Thoracic aorta (tissue), 2 donors: ENCODE data around the gene MED31. TPM values are rescaled to one million over a fixed set of nuclear protein-coding genes. Genes with fewer than 3 reads are reported as not detected.

Experiments used
- ATAC-seq: fragments of 150-250 bp; one replicate; pipeline ENCODE4 v1.8.0; 2017; ENCODE audit warnings: low read depth; ENCODE audit not compliant: insufficient number of reproducible peaks, low FRiP score
- DNase-seq: peaks from one replicate; pipeline ENCODE4 v3.0.0-alpha.2; 2020; ENCODE audit warnings: low spot score
- H3K27ac ChIP-seq, 2 donors: fragments of 200-600 bp; sonication (generic); 1 replicate in 1 of 2; 2 replicates in 1 of 2; pipeline ENCODE4 v1.5.1; 2016; ENCODE audit warnings: mild to moderate bottlenecking in 2 of 2, moderate library complexity in 2 of 2
- H3K27me3 ChIP-seq: fragments of 200-600 bp; sonication (generic); replicated peaks from 2 replicates; pipeline ENCODE4 v1.6.0; 2016; ENCODE audit warnings: mild to moderate bottlenecking; ENCODE audit not compliant: insufficient read depth
- H3K36me3 ChIP-seq: fragments of 200-600 bp; sonication (generic); one replicate; pipeline ENCODE4 v1.5.1; 2016
- H3K4me1 ChIP-seq, 2 donors: fragments of 200-600 bp; sonication (generic); 1 replicate in 1 of 2; 2 replicates in 1 of 2; pipeline versions ENCODE4 v1.5.1 to v1.6.0; 2016; ENCODE audit warnings: low read depth in 2 of 2, mild to moderate bottlenecking in 1 of 2; ENCODE audit not compliant: control insufficient read depth in 1 of 2
- H3K4me3 ChIP-seq: fragments of 200-600 bp; sonication (generic); 2 replicates; pipeline ENCODE4 v1.5.1; 2016; ENCODE audit warnings: mild to moderate bottlenecking
- H3K9me3 ChIP-seq: fragments of 200-600 bp; sonication (generic); 2 replicates; pipeline ENCODE4 v1.5.1; 2016
- total RNA-seq, 2 donors: library from RNA; depleted of rRNA; stranded (reverse); fragments of >200 nt; gene quantifications; one replicate each; pipeline versions ENCODE4 v1.1.0 to v1.2.3, GENCODE V29; 2016
- TF ChIP-seq, protein P1 (sequence below): fragments of 200-600 bp; sonication (generic); IDR thresholded peaks from one replicate; pipeline ENCODE4 v1.5.1; 2019; ENCODE audit warnings: antibody characterized with exemption

MED31 gene
- total RNA-seq, 2 donors from 2014 or later = 4.7 to 21.3 TPM

DNA sequence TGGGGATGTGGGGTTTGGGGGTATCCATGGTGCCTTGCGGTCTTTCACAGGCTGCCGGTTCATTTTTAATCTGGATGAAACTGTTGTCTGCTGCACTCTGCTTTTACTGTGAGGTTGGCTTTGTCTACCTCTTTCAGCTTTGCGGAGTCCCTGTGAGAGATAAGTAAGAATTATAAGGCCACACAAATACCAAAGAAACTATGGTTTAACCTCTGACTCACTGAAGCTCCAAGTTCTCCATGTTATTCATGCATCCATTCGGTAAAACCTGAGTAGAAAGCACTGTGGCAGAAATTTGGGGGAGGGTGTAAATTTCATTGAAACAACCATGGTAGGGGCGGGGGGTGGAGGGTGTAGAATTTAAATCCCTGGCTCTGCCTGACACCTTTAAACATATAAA is 41.4 kb downstream of the MED31 start:
- no peak overlapping the region for H3K4me3 ChIP-seq
- H3K27me3 ChIP-seq = no peaks in the 10 kb centered on the region
- DNase-seq (no peak), ATAC-seq (no peak)
- no peaks in the 10 kb centered on the region for H3K9me3 ChIP-seq
- no peak overlapping the region for H3K27ac ChIP-seq
- peaks cover 31% of the 10 kb centered on the region for H3K36me3 ChIP-seq
- no peaks in the 10 kb centered on the region for H3K4me1 ChIP-seq
- TF ChIP-seq, protein P1, sequence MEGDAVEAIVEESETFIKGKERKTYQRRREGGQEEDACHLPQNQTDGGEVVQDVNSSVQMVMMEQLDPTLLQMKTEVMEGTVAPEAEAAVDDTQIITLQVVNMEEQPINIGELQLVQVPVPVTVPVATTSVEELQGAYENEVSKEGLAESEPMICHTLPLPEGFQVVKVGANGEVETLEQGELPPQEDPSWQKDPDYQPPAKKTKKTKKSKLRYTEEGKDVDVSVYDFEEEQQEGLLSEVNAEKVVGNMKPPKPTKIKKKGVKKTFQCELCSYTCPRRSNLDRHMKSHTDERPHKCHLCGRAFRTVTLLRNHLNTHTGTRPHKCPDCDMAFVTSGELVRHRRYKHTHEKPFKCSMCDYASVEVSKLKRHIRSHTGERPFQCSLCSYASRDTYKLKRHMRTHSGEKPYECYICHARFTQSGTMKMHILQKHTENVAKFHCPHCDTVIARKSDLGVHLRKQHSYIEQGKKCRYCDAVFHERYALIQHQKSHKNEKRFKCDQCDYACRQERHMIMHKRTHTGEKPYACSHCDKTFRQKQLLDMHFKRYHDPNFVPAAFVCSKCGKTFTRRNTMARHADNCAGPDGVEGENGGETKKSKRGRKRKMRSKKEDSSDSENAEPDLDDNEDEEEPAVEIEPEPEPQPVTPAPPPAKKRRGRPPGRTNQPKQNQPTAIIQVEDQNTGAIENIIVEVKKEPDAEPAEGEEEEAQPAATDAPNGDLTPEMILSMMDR = no peak

GRCh38 chr17:6608321-6608720 is 43.1 kb downstream of the MED31 start:
- TF ChIP-seq, protein P1 = no peak
- Histone ChIP-seq H3K4me1 (peaks cover 0 to 8% of the 10 kb centered on the region in 2 donors), H3K4me3 (no peak overlapping the region), H3K27ac (no peak overlapping the region), H3K27me3 (no peaks in the 10 kb centered on the region), H3K9me3 (no peaks in the 10 kb centered on the region), H3K36me3 (peaks cover 31% of the 10 kb centered on the region)
- no peak for ATAC-seq
- no peak for DNase-seq

DNA sequence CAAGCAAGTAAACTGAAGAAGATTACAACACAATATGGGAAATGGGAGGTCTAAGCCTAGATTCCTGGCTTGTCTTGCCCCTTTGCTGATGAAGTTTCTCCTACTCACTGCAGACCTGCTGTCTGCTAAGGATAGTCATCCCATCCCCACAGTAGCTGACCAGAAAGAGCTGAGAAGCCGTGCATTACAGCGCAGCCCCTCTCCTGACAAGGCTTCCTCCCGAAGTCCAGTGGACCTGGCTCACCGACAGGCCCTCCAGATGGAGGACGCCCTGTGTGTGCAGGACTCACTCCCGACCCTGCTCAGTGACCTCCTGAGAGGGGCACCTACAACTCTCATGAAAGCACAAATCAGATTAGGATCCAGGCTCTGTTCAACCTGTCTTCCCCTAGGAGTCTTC is 46.3 kb downstream of the MED31 start:
- Histone ChIP-seq H3K27ac (no peak overlapping the region), H3K9me3 (no peaks in the 10 kb centered on the region), H3K4me3 (no peak overlapping the region), H3K36me3 (peaks cover 25% of the 10 kb centered on the region), H3K4me1 (peaks cover 0 to 14% of the 10 kb centered on the region in 2 donors), H3K27me3 (no peaks in the 10 kb centered on the region)
- TF ChIP-seq, protein P1 = no peak
- DNase-seq (no peak), ATAC-seq (no peak)

DNA sequence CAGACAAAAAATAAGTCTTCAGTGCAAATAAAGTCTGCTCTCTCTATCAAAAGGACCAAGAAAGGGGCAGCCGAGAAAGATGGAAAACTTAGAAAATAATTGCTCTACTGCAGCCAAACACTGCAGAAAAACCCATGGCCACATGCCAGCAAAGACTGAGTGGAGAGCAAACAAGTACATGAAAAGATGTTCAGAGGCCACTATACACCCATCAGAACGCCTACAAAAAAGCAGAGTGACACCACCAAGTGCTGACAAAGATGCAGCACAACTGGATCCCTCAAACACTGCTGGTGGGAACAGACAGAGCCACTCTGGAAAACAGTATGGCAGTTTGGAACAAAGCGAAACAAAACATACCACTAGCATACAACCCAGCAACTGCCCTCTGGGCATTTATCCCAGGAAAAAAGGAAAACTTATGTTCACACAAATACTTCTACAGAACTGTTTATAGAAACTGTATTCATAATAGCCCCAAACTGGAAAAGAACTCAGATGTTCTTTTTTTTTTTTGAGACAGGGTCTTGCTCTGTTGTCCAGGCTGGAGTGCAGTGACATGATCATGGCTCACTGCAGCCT is 47.6 kb downstream of the MED31 start:
- Histone ChIP-seq H3K9me3 (no peaks in the 10 kb centered on the region), H3K27me3 (no peaks in the 10 kb centered on the region), H3K27ac (no peak overlapping the region), H3K4me1 (peaks cover 8 to 27% of the 10 kb centered on the region in 2 donors), H3K36me3 (peaks cover 14% of the 10 kb centered on the region), H3K4me3 (no peak overlapping the region)
- DNase-seq (no peak), ATAC-seq (no peak)
- TF ChIP-seq, protein P1 = no peak

DNA sequence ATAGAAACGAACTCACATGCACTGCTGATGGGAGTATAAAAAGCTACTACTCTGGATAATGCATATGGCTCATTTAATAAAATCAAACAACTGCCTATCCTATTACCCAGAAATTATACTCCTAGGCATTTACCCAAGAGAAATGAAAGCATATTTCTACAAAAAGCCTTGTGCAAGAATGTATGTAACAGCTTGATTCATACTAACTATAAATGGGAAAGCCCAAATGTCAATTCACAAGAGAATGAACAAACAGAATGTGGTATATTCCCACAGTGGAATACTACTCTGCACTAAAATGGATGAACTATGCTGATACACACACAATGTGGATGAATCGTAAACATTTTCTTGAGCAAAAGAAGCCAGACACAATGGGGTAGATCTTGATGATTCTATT is 49.3 kb downstream of the MED31 start:
- H3K36me3 ChIP-seq = peaks cover 8% of the 10 kb centered on the region
- H3K27ac ChIP-seq = no peak overlapping the region
- H3K9me3 ChIP-seq = no peaks in the 10 kb centered on the region
- TF ChIP-seq, protein P1 = no peak
- H3K27me3 ChIP-seq = no peaks in the 10 kb centered on the region
- ATAC-seq (no peak), DNase-seq (no peak)
- H3K4me1 ChIP-seq = peaks cover 13 to 29% of the 10 kb centered on the region in 2 donors
- no peak overlapping the region for H3K4me3 ChIP-seq
